GM06990 (cell line): ENCODE results near the gene ACSL1.

Experiments
- DNase-seq: peaks from one replicate; pipeline ENCODE4 v3.0.0-alpha.2; 2011; ENCODE audit not compliant: insufficient read length; ENCODE audit errors: extremely low read depth
- H3K27me3 ChIP-seq: replicated peaks from 2 replicates; pipeline ENCODE4 v1.6.0; 2011; ENCODE audit warnings: low read length; ENCODE audit not compliant: control insufficient read depth, insufficient read depth
- H3K36me3 ChIP-seq: 2 replicates; pipeline ENCODE4 v1.5.1; 2011; ENCODE audit warnings: low read length; ENCODE audit not compliant: control insufficient read depth, insufficient read depth
- H3K4me3 ChIP-seq: replicated peaks from 2 replicates; pipeline ENCODE4 v1.5.1; 2011; ENCODE audit warnings: low read depth, mild to moderate bottlenecking, control low read depth, low read length
- TF ChIP-seq, protein P1 (sequence below): IDR thresholded peaks from 2 replicates; pipeline ENCODE4 v1.5.1; 2011; ENCODE audit warnings: low read length, control low read depth, mild to moderate bottlenecking, inconsistent platforms; ENCODE audit not compliant: insufficient read depth, poor library complexity, severe bottlenecking

Gene ACSL1

DNA sequence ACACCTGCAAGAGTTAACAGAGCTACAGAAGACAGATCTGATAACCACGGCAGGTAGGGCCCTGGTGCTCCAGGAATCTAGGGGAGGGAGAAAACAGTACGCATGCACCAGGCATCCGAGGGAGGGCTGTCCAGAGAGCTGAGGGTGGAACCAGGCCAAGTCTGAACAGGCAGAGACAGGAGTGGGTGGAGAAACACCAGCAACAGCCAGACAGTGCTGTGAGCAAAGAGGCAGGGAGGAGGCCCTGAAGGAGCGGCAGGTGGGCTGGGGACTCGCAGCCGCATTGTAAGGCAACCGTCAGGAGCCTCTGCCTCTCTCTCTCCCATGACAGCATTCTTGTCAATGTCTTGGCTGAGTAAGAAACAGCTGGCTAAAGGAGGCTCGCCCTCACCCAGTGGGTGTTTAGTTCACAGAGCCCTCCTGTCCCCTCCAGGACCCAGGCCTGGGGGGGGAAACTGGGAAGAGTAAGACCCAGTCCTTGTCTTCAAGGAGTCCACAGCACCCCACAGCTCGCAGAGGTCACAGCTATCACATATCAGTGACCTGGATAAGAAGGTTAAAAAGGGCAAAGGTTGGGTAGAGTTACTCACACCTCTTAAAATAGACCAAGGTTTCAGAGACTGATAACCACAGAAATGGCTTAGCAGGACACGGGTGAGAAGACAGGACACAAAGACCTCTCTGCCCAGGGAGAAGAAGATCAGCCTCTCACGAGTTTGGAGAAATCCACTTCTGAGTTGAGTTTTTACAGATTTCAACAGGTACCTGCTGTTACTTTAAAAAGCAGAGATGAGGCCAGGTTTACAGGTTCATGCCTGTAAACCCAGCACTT is 10.5 kb downstream of the ACSL1 start:
- peak; percentile 86 for DNase-seq
- Histone ChIP-seq H3K36me3 (peaks cover 6% of the 10 kb centered on the region), H3K27me3 (no peaks in the 10 kb centered on the region), H3K4me3 (peak overlapping the region; percentile 53)
- TF ChIP-seq, protein P1, sequence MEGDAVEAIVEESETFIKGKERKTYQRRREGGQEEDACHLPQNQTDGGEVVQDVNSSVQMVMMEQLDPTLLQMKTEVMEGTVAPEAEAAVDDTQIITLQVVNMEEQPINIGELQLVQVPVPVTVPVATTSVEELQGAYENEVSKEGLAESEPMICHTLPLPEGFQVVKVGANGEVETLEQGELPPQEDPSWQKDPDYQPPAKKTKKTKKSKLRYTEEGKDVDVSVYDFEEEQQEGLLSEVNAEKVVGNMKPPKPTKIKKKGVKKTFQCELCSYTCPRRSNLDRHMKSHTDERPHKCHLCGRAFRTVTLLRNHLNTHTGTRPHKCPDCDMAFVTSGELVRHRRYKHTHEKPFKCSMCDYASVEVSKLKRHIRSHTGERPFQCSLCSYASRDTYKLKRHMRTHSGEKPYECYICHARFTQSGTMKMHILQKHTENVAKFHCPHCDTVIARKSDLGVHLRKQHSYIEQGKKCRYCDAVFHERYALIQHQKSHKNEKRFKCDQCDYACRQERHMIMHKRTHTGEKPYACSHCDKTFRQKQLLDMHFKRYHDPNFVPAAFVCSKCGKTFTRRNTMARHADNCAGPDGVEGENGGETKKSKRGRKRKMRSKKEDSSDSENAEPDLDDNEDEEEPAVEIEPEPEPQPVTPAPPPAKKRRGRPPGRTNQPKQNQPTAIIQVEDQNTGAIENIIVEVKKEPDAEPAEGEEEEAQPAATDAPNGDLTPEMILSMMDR, result no peak

DNA sequence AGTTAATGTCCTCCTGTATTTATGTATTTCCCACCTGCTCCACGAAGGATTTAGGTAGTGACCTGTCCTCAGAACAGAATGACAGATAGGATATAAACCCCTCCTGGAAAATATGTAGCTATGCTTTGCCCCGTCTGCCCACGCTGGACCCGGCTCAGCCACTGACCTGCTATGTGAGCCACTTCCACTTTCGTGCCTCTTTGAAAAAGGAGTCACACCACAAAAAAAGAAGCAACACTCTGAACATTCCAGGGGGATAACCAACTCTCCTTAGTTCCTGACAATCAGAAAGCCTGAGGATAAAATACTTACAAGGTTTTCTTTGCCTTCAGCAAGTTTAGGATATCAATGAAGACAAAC is 11.1 kb downstream of the ACSL1 start:
- peaks cover 6% of the 10 kb centered on the region for H3K36me3 ChIP-seq
- no peak for DNase-seq
- TF ChIP-seq, protein P1, result no peak
- peak overlapping the region; percentile 53 for H3K4me3 ChIP-seq
- H3K27me3 ChIP-seq, result no peaks in the 10 kb centered on the region

DNA sequence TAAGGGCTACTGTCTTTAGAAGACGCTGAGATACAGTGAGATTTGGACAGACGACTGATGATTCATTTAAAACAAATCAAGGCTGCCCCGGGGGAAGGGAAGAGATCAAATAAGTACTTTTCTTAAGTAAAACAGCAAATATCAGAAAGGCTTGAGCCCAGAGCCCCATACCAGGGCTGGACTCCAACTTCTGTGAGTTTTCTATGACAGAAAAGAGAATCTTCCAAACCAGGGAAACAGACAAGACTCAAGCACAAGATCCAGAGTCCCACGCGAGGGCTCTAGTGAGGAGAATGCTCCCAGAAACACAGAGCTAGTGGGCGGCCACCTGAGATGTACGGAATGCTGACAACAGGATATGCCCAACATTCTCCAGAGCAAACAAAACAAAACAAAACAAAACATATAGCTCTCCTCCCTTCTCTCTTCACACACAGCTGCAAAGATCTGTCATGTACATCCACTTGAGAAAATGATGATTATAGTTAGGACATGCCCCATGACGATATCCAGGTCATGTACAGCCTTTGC is 13.1 kb downstream of the ACSL1 start:
- Histone ChIP-seq H3K4me3 (no peak overlapping the region), H3K27me3 (no peaks in the 10 kb centered on the region), H3K36me3 (peaks cover 6% of the 10 kb centered on the region)
- TF ChIP-seq, protein P1, result no peak
- no peak for DNase-seq

DNA sequence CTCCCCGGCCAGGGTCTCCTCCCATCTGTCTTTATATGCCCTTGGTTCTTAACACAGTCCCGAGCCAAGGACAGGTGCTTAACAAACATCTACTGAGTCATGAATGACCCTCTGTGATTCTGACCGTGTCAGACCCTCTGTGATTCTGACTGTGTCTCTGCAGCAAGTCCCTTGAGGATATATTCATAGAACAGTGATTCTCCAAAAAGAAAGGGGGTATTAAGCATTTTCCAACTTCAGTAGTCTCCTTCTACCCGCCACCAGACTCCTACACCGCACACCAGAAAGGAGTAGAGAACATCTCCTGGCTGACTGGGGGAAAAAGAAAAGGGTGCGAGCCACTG is 13.6 kb downstream of the ACSL1 start:
- H3K4me3 ChIP-seq, result no peak overlapping the region
- TF ChIP-seq, protein P1, result no peak
- no peak for DNase-seq
- no peaks in the 10 kb centered on the region for H3K27me3 ChIP-seq
- peaks cover 6% of the 10 kb centered on the region for H3K36me3 ChIP-seq

DNA sequence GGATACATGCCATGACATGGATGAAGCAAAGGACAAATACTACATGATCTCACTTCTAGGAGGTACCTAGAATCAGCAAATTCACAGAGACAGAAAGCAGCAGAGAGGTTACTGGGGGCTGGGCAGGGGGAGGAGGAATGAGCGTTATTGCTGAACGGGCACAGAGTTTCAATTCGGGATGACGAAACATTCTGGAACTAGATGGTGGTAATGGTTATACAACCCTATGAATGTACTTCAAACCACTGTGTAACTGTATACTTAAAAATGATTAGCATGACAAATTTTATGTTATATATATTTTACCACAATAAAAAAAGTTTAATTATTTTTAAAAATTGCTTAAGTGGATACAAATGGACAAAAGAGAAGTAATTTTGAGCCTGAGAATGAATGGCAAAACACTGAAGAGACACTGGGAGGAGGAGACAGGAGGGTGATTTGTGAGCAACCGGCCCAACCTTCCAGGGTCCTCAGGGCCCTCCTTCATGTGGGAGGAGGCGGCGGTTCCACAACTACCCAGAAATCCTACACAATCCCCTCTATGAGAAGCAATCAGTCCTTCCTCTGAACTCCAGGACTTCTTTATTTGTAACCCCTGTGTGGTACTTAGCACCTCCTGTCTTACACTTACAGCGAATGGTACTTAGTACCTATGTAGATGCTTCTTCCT is 14.1 kb downstream of the ACSL1 start:
- TF ChIP-seq, protein P1, result no peak
- DNase-seq, result no peak
- Histone ChIP-seq H3K4me3 (no peak overlapping the region), H3K36me3 (peaks cover 6% of the 10 kb centered on the region), H3K27me3 (no peaks in the 10 kb centered on the region)
